Measurements from ENCODE around the gene TMEM125.

TMEM125 gene

GRCh38 chr1:43300378-43301094 lies 30.8 kb downstream of the TMEM125 start, which contains the start of gene TIE1:
Gene TIE1, plus strand, starts transcription at chr1:43300982. Its CDS starts 90 bp downstream, at chr1:43301072.
- Histone ChIP-seq H3K9me3 (ENCODE audit: low read length) (no peaks in the 10 kb centered on the region), H3K9ac (ENCODE audit: low read length) (no peak within 1 kb of the TSS), H3K4me3 (ENCODE audit: low read depth in 1 of 2, low read length in 2 of 2) (no peak within 1 kb of the TSS), H3K27ac (ENCODE audit: low read depth, low read length) (no peak within 1 kb of the TSS), H3K27me3 (ENCODE audit: control insufficient read depth in 1 of 2, insufficient read depth in 2 of 2, low read length in 2 of 2) (no peaks in the 10 kb centered on the region), H3K4me1 (ENCODE audit: insufficient read depth, low read length) (no peaks in the 10 kb centered on the region), H3K36me3 (ENCODE audit: insufficient read depth, low read length) (no peaks in the 10 kb centered on the region)

- Histone ChIP-seq H3K27ac (ENCODE audit: low read depth, low read length) (no peak overlapping the region), H3K36me3 (ENCODE audit: insufficient read depth, low read length) (no peaks in the 10 kb centered on the region), H3K4me3 (ENCODE audit: low read depth in 1 of 2, low read length in 2 of 2) (no peak overlapping the region), H3K9me3 (ENCODE audit: low read length) (no peaks in the 10 kb centered on the region), H3K27me3 (ENCODE audit: control insufficient read depth in 1 of 2, insufficient read depth in 2 of 2, low read length in 2 of 2) (no peaks in the 10 kb centered on the region), H3K4me1 (ENCODE audit: insufficient read depth, low read length) (no peaks in the 10 kb centered on the region), H3K9ac (ENCODE audit: low read length) (no peak overlapping the region)
Observed at GRCh38 chr1:43302201-43302600, 32.4 kb downstream of the TMEM125 start.

GRCh38 chr1:43302721-43303470 lies 33.1 kb downstream of the TMEM125 start:
- Histone ChIP-seq H3K36me3 (ENCODE audit: insufficient read depth, low read length) (no peaks in the 10 kb centered on the region), H3K4me3 (ENCODE audit: low read depth in 1 of 2, low read length in 2 of 2) (no peak overlapping the region), H3K9me3 (ENCODE audit: low read length) (no peaks in the 10 kb centered on the region), H3K27me3 (ENCODE audit: control insufficient read depth in 1 of 2, insufficient read depth in 2 of 2, low read length in 2 of 2) (no peaks in the 10 kb centered on the region), H3K4me1 (ENCODE audit: insufficient read depth, low read length) (no peaks in the 10 kb centered on the region), H3K9ac (ENCODE audit: low read length) (no peak overlapping the region), H3K27ac (ENCODE audit: low read depth, low read length) (no peak overlapping the region)

- Histone ChIP-seq H3K27ac (ENCODE audit: low read depth, low read length) (no peak overlapping the region), H3K27me3 (ENCODE audit: control insufficient read depth in 1 of 2, insufficient read depth in 2 of 2, low read length in 2 of 2) (no peaks in the 10 kb centered on the region), H3K9ac (ENCODE audit: low read length) (no peak overlapping the region), H3K4me3 (ENCODE audit: low read depth in 1 of 2, low read length in 2 of 2) (no peak overlapping the region), H3K9me3 (ENCODE audit: low read length) (no peaks in the 10 kb centered on the region), H3K36me3 (ENCODE audit: insufficient read depth, low read length) (no peaks in the 10 kb centered on the region), H3K4me1 (ENCODE audit: insufficient read depth, low read length) (no peaks in the 10 kb centered on the region)
Observed at GRCh38 chr1:43303471-43304313, 33.9 kb downstream of the TMEM125 start.

- Histone ChIP-seq H3K4me3 (ENCODE audit: low read depth in 1 of 2, low read length in 2 of 2) (no peak overlapping the region), H3K27me3 (ENCODE audit: control insufficient read depth in 1 of 2, insufficient read depth in 2 of 2, low read length in 2 of 2) (no peaks in the 10 kb centered on the region), H3K4me1 (ENCODE audit: insufficient read depth, low read length) (no peaks in the 10 kb centered on the region)
Observed at GRCh38 chr1:43304314-43304681, 34.5 kb downstream of the TMEM125 start.

GRCh38 chr1:43304771-43305300 lies 35.1 kb downstream of the TMEM125 start:
- Histone ChIP-seq H3K4me1 (ENCODE audit: insufficient read depth, low read length) (no peaks in the 10 kb centered on the region), H3K9ac (ENCODE audit: low read length) (no peak overlapping the region), H3K9me3 (ENCODE audit: low read length) (no peaks in the 10 kb centered on the region), H3K27ac (ENCODE audit: low read depth, low read length) (no peak overlapping the region), H3K27me3 (ENCODE audit: control insufficient read depth in 1 of 2, insufficient read depth in 2 of 2, low read length in 2 of 2) (no peaks in the 10 kb centered on the region), H3K4me3 (ENCODE audit: low read depth in 1 of 2, low read length in 2 of 2) (no peak overlapping the region), H3K36me3 (ENCODE audit: insufficient read depth, low read length) (no peaks in the 10 kb centered on the region)

More at GRCh38 chr1:43304314-43304681, 34.5 kb downstream of the TMEM125 start:
- Histone ChIP-seq H3K27ac (ENCODE audit: low read depth, low read length) (no peak overlapping the region), H3K36me3 (ENCODE audit: insufficient read depth, low read length) (no peaks in the 10 kb centered on the region), H3K9ac (ENCODE audit: low read length) (no peak overlapping the region), H3K9me3 (ENCODE audit: low read length) (no peaks in the 10 kb centered on the region)

- no peaks in the 10 kb centered on the region for H3K4me1 ChIP-seq (ENCODE audit: insufficient read depth, low read length)
Observed at GRCh38 chr1:43305461-43305860, 35.7 kb downstream of the TMEM125 start.

GRCh38 chr1:43305926-43306687 lies 36.3 kb downstream of the TMEM125 start:
- H3K9me3 ChIP-seq (ENCODE audit: low read length) = no peaks in the 10 kb centered on the region
- no peak overlapping the region for H3K9ac ChIP-seq (ENCODE audit: low read length)
- no peaks in the 10 kb centered on the region for H3K4me1 ChIP-seq (ENCODE audit: insufficient read depth, low read length)
- H3K4me3 ChIP-seq (ENCODE audit: low read depth in 1 of 2, low read length in 2 of 2) = no peak overlapping the region
- H3K27me3 ChIP-seq (ENCODE audit: control insufficient read depth in 1 of 2, insufficient read depth in 2 of 2, low read length in 2 of 2) = no peaks in the 10 kb centered on the region
- H3K27ac ChIP-seq (ENCODE audit: low read depth, low read length) = no peak overlapping the region
- no peaks in the 10 kb centered on the region for H3K36me3 ChIP-seq (ENCODE audit: insufficient read depth, low read length)

More at GRCh38 chr1:43305461-43305860, 35.7 kb downstream of the TMEM125 start:
- Histone ChIP-seq H3K27me3 (ENCODE audit: control insufficient read depth in 1 of 2, insufficient read depth in 2 of 2, low read length in 2 of 2) (no peaks in the 10 kb centered on the region), H3K36me3 (ENCODE audit: insufficient read depth, low read length) (no peaks in the 10 kb centered on the region), H3K9me3 (ENCODE audit: low read length) (no peaks in the 10 kb centered on the region), H3K4me3 (ENCODE audit: low read depth in 1 of 2, low read length in 2 of 2) (no peak overlapping the region), H3K9ac (ENCODE audit: low read length) (no peak overlapping the region), H3K27ac (ENCODE audit: low read depth, low read length) (no peak overlapping the region)

GRCh38 chr1:43306688-43307457 lies 37.1 kb downstream of the TMEM125 start:
- H3K9me3 ChIP-seq (ENCODE audit: low read length) = no peaks in the 10 kb centered on the region
- no peak overlapping the region for H3K4me3 ChIP-seq (ENCODE audit: low read depth in 1 of 2, low read length in 2 of 2)
- no peaks in the 10 kb centered on the region for H3K4me1 ChIP-seq (ENCODE audit: insufficient read depth, low read length)
- H3K9ac ChIP-seq (ENCODE audit: low read length) = no peak overlapping the region
- no peaks in the 10 kb centered on the region for H3K36me3 ChIP-seq (ENCODE audit: insufficient read depth, low read length)
- no peaks in the 10 kb centered on the region for H3K27me3 ChIP-seq (ENCODE audit: control insufficient read depth in 1 of 2, insufficient read depth in 2 of 2, low read length in 2 of 2)
- no peak overlapping the region for H3K27ac ChIP-seq (ENCODE audit: low read depth, low read length)

- H3K27ac ChIP-seq (ENCODE audit: low read depth, low read length) = no peak overlapping the region
- no peak overlapping the region for H3K9ac ChIP-seq (ENCODE audit: low read length)
- no peaks in the 10 kb centered on the region for H3K4me1 ChIP-seq (ENCODE audit: insufficient read depth, low read length)
- H3K27me3 ChIP-seq (ENCODE audit: control insufficient read depth in 1 of 2, insufficient read depth in 2 of 2, low read length in 2 of 2) = no peaks in the 10 kb centered on the region
- H3K4me3 ChIP-seq (ENCODE audit: low read depth in 1 of 2, low read length in 2 of 2) = no peak overlapping the region
- H3K9me3 ChIP-seq (ENCODE audit: low read length) = no peaks in the 10 kb centered on the region
- H3K36me3 ChIP-seq (ENCODE audit: insufficient read depth, low read length) = no peaks in the 10 kb centered on the region
Observed at GRCh38 chr1:43307458-43308158, 37.8 kb downstream of the TMEM125 start.

Data from muscle layer of colon (tissue), 2 donors.